ENCODE results near the gene FAR2.
"Not testable (repeated sequence)": the region's sequence is repeated elsewhere in the genome, so short reads cannot be mapped to it uniquely, and the experiment has no call there.

Gene FAR2

DNA sequence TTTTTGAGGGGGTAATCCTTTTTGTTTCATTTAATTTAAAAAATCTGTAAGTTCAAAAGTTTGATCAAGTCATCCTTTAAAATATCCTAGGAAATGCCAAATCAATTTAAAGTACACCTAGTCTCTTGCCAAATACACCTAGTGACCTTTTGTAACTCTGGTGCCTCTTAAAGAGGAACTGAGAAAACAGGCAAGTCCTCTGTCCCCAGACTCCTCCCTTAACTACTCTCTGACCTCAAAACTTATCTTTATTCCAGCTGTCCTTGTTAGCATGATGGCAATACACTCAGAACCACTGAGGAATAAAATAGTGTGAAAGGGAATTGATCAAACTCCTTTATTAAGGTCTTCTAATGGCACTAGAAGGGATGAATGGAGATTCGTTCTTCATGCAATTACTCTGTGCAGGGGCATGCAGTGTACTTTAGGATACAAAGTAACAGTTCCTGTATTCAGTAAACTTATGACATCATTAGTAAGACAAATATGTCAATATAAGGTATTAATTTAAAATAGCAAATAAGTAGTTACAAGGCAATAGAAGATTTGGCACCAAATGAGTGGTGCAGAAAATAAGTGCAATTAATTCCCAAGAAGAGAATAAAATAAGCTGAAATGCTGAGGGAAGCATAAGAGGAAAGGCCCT lies 3.3 kb downstream of the FAR2 start:
- intact Hi-C loops (cut with DNase I): no loop called here
- DNase-seq: no peak

DNA sequence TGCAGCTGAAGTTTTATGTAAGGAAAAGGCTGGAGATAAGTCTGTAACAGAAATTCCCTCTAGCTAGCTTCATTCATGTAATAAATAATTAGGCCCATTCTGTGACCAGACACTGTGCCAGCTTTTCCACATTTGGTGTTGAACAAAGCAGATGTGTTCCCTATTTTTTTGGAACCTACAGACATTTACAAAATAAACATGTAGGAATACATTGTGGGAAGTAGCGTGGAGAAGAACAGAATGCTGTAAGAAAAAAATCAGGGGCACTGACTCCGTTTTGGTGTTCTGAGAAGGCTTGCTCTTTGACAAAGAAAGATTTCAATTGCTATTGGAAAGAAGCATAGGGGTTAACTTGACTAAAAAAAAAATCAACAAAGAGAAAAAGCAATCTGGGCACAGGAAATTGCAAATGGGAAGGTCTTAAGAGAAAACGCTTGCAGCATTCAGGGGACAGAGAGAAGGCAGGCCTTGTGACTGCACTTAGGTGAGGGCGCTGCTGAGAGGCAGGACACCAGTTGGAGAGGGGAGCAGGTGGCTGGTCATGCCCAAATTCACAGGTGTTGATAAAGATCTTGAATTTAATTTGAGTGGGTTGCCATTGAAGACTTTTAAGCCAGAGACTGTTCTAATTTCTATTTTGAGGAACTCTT lies 4.0 kb downstream of the FAR2 start:
- intact Hi-C loops (cut with DNase I): no loop called here
- DNase-seq: peak in 2 of 10 donors; percentile 68 to 78

- no peak for DNase-seq
- intact Hi-C loops (cut with DNase I): no loop called here
Measured at GRCh38 chr12:29155079-29155478, 6.0 kb downstream of the FAR2 start.

- DNase-seq: no peak
- intact Hi-C loops (cut with DNase I): no loop called here
Measured at GRCh38 chr12:29157486-29157946, 8.4 kb downstream of the FAR2 start.

DNA sequence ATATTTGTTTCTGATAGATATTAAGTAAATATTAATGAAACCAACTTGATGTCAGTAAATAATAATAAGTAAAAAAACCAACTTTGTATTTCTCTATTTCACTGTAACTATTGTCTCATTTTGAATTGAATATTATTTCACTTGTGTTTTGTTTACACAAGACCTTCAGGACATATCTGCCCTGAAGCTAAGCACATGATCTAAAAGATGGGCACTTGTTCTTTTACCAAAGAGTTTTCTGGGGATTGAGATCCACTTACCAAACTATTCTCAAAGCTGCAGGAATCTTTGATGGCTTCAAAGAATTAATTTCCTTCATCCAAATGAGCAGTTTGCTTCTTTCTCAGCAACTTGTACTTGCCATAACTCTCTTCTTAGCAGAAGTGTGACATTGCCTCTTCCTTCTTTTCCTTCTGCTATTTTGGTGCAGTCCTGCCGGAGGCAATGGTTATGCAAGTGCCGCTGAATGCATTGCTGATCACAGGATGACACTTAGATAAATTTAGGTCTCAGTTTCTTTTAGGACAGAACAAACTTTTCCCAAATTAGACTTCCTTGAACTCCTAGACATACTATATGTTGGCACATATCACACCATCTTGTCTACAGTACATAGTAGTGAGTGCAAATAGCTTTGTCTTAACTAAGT lies 9.2 kb downstream of the FAR2 start:
- intact Hi-C loops (cut with DNase I): no loop called here
- peak in 5 of 10 donors; percentile 23 to 86 (median 43) for DNase-seq

DNA sequence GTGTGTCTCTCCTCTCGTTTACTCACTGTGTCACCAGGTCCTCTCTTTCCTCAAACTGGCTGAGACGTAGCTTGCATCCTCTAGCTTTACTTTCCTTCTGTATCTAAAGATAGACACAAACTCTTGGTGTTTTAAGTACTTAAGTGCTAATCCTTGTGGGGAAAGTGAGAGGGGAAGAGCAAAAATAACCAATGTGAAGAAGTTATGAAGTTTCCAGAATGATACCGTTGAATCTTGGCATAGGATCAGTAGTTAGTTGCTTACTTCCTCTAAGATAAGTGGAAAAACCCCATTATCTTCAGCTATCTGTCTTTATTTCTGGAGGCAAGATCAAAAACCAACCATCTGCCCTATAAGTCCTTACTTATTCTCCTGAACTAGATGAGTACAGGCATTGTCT lies 10.6 kb downstream of the FAR2 start:
- DNase-seq: no peak
- intact Hi-C loops (cut with DNase I): no loop called here

DNA sequence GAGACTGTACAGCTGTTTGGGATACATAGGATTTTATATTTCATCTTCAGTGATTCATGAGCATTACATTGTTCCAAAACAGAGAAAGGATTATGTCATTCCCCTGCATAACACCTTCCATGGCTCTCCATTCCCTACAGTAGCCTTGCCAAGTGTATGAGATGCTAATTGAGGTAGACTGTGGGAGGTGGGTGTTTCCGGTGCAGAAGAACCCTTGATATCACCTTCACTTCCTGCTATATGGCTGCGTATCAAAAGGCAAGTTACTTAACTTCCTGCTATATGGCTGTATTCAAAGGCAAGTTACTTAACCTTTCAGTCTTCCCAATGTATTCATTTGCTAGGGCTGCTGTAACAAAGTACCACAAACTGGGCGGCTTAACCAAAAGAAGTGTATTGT lies 11.2 kb downstream of the FAR2 start:
- no peak for DNase-seq
- intact Hi-C loops (cut with DNase I): no loop called here

DNA sequence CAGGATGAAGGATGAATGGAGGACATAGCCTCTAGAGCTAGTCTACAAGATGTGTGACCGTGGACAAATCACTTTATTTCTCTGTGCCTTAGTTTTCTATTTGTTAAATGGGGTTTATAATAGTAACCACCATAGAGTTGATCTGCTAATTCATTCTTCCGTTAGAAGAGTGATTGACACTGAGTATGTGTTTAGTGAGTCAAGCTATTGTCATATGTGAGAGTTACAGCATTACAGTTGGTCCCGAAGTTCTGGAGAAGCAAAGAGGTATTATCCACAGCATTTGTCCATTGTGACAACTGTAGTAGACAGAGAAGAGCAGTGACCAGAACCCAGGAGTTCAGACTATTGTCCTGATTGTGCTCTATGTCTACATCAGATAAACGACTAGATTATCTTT lies 14.1 kb downstream of the FAR2 start:
- intact Hi-C loops (cut with DNase I): no loop called here
- no peak for DNase-seq

GRCh38 chr12:29164477-29165393 lies 15.7 kb downstream of the FAR2 start:
- intact Hi-C loops (cut with DNase I): no loop called here
- no peak for DNase-seq

DNA sequence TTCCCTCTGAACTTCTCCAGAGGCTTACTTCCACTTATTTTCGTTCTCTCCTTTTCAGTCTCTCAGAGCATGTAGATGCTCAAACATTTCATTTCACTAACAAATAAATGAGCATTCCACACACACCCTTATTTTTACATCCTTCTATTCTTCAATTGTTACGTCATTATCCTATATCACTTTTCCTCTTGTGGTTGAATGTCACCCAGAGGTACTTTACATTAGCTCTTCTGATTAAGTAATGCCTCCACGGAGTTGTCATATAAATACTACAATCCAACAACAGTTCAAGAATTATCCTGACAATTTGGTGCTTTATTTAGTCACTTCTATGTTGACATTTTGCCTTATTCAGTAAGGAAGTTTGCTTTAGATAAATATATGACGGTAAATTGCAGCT lies 18.4 kb downstream of the FAR2 start:
- intact Hi-C loops (cut with DNase I): no loop called here
- DNase-seq: no peak

DNA sequence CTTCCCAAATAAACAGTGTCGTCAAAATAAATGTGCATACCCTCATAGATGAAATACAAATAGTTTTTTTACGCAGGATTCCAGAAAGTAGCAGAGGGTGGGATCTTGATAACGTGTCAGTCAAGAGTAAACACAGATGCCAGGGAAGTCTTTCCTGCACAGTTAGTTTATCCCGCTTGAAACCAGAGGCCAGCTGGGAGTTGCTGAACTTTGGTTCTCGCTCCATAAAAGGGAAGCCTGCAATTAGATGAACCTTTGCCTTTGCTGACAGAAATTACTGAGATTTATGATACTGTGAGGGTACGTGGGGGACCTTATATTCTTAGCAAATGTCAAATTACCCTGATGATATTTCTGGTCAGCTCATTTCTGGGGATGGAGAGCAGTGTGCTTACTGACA lies 18.9 kb downstream of the FAR2 start:
- intact Hi-C loops (cut with DNase I): no loop called here
- DNase-seq: no peak

DNA sequence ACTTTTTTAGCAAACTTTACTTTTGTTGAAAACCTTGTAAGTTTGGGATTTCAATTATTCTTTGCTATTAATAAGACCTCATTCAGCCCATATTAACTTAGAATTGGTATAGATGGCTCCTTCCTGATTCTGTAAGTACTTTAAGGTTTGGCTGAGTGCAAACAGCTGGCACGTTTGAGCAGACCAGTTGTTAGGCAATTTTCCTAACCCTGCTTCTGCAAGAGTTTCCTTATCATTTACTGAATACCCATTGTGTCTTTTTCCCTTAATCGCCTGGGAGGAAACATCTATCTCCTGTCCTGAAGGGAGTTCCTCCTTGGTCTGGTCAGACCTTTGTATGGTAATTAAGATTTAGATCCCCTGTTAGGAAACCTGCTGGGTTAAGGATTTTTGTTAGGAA lies 20.9 kb downstream of the FAR2 start:
- intact Hi-C loops (cut with DNase I); DNase-seq: not testable (repeated sequence)

DNA sequence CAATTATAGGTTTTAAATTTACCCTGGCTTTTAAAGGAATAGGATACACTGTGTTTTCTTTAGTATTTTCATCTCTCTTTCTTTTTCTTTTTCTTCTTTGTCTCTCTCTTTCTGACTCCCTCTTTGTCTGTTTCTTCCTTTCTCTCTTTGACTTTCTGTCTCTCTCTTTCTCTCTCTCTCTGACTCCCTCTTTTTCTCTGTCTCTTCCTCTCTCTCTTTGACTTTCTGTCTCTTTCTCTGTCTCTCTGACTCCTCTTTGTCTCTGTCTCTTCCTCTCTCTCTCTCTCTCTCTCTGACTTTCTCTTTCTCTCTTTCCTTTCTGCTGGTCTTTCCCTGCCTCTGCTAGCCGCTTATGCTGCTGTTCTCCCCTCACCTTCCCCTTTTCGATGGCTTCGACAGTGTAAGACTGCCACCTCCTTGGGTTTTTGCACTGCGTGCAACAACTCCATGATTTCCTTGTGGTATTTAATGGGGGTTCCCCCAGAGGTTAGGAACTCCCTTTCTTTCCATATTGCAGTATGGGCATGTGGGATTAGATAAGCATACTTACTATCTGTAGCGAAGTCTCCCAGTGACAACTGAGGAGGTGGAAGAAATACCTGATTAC lies 21.5 kb downstream of the FAR2 start:
- DNase-seq; intact Hi-C loops (cut with DNase I): not testable (repeated sequence)

- DNase-seq: peak in 2 of 10 donors; percentile 82 to 84
- intact Hi-C loops (cut with DNase I): no loop called here
Measured at GRCh38 chr12:29171421-29172258, 22.6 kb downstream of the FAR2 start.

DNA sequence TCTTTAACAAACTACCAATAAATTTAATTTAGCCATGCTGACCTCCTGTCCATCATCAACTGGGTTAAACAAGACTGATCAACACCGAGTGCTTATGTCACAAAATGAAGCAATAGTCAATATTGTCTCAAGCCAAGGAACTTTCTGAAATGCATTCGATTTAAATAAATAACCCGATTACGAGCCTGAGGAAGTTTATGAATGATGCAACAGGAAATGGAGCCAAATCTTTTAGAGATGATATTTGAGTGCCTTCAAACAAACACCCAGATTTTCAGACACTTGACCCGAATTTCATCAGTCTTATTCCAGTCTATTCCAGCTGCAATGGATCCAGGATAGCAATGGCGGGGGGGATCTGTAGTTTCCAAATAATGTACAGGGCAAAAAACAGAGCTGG lies 27.9 kb downstream of the FAR2 start:
- intact Hi-C loops (cut with DNase I): no loop called here
- DNase-seq: no peak

GRCh38 chr12:29182247-29182646 lies 33.2 kb downstream of the FAR2 start:
- DNase-seq; intact Hi-C loops (cut with DNase I): not testable (repeated sequence)

- no peak for DNase-seq
Measured at GRCh38 chr12:29187756-29188155, 38.7 kb downstream of the FAR2 start.

GRCh38 chr12:29191267-29191850 lies 42.3 kb downstream of the FAR2 start:
- no peak for DNase-seq
- intact Hi-C loops (cut with DNase I): no loop called here

More at GRCh38 chr12:29187756-29188155, 38.7 kb downstream of the FAR2 start:
- intact Hi-C loops (cut with DNase I): no loop called here

DNA sequence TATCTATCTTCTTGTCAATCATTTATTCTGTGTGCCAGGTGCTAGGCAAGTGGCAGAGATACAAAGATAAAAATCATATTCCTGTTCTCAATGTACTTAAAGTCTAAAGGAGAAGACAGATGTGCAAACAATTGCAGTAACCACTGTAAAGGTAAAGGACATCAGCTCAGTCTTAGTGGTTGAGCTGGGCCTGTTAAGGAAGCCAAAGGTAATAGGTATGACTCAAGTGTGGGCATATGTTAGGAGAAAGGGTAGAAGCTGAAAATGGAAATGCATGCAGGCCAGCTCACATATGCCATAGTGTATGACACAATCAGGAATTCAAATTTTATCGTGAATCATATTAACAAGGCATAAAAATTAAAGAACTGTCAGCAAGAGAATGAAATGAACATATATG lies 49.8 kb downstream of the FAR2 start:
- no peak for DNase-seq
- intact Hi-C loops (cut with DNase I): no loop called here
